NCI-H1092 treated with DMSO at 0.1 percent for 48 hours (cell line): ENCODE data around the gene RMND5A.
"Not testable (repeated sequence)": the region's sequence is repeated elsewhere in the genome, so short reads cannot be mapped to it uniquely, and the experiment has no call there.

Source experiments
- DNase-seq: peaks from one replicate; lab custom pipeline; 2025; lab: John Stamatoyannopoulos, UW

RMND5A gene, protein sequence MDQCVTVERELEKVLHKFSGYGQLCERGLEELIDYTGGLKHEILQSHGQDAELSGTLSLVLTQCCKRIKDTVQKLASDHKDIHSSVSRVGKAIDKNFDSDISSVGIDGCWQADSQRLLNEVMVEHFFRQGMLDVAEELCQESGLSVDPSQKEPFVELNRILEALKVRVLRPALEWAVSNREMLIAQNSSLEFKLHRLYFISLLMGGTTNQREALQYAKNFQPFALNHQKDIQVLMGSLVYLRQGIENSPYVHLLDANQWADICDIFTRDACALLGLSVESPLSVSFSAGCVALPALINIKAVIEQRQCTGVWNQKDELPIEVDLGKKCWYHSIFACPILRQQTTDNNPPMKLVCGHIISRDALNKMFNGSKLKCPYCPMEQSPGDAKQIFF

DNA sequence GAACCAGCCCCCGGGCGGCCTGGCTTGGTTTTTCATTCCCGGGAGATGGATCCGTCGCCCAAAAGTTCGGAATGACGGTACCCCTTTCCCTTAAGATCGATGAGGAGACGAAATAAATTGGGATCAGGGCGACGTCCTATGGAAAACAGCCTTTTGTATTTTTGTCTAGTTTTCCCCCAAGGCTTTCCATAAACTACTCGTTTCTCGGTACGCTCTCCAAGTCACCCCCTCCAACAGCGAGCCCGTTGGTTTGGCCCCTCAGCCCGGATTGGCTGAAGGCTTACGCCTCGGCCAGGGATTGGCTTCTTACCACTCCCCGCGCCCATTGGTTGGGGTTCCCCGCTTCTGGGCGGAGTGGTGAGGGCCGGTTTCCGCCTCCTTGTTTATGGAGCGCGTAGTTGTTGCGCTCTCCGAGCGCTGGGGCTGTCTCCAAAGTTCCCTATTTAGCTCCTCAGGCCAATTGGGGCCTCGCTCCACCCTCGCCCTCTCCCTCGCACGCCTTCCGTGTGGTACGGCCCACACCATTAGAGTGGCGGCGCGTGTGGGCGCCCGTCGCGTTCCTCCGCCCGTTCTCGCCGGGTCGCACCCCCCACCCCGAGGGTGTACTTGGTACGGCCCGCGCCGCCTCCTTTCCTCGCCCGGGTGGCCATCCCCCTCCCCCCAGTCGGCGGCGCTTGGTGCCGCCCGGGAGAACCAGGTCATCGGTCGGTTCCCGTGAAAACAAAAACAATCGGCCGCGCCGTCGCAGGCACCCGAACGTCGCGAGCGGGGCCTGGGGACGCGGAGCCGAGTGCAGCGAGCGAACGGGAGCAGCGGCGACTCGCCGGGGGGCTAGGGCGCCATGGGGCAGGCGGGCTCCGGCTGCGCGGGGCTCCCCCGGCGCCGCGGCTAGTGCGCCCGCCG is at the start of gene RMND5A:
Gene RMND5A (plus strand): TSS at position 655 of the 903 bp plus-strand sequence. CDS start 377 bp downstream, outside the sequence.
- peak; percentile 80 for DNase-seq

DNA sequence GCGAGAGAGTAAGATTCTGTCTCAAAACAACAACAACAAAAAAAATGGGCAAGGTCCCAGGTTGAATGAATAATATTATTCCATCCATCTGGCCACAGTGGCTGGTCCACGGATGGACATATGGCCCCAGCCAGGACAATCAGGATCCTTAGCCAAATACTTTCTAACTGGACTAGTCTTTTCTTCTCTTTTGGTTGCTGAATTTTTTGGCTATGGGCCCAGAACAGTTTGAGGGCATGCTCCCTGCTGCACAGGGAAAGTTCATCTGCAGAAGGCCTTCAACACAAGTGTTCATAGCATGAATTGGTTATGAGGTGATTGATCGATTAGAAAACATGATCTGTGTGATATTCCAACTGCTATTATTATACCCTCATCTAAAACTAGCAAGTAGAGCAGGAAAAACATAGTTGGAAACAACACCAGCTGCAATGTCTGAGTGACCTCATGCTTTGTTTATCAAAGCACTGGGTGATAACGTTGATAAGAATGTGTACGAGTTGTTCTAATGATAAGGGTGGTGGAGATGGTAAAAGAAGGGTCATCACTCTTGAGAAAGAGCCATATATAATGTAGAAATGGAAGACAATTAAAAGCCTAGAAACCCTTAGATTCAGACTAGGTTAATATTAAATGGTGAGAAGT is 48.6 kb upstream of the RMND5A start:
- no peak for DNase-seq

DNA sequence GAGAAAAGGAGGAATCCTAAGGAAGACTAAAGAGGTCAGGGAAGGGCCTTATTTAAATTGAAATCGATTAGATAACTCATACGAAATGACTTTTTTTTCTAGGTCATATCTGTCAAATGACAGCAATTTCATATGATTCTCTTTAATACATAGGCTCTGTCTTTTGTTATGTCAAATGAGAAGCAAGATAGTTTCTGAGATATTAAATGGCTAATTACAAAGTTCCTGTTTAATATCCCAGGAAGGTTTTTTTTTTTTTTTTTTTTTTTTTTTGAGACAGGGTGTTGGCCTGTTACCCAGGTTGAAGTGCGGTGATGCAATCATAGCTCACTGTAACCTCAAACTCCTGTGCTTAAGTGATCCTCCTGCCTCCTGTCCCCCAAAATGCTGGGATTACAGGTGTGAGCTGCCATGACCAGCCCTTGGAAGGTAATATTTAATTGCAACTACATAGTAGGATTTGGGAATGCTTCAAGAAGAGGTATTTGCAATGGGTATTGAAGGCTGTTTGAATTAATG is 48.0 kb upstream of the RMND5A start:
- DNase-seq: no peak

DNA sequence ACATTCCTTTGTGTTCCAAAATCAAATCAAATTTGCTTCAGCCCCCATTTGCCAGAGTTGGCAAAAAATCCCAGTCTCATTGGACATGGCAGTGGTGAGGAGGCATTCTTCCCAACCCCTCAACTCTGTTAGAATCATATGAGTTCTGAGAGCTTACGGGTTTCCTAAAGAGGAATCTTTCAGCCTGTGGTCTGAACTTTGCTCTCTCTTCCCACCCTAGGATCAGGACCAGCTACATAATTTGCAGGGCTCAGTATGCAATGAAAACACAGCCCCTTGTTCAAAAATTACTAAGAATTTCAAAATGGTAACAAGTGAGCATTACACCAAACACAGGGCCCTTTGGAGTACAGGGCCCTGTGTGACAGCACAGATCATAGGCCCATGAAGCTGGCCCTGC is 47.1 kb upstream of the RMND5A start:
- no peak for DNase-seq

DNA sequence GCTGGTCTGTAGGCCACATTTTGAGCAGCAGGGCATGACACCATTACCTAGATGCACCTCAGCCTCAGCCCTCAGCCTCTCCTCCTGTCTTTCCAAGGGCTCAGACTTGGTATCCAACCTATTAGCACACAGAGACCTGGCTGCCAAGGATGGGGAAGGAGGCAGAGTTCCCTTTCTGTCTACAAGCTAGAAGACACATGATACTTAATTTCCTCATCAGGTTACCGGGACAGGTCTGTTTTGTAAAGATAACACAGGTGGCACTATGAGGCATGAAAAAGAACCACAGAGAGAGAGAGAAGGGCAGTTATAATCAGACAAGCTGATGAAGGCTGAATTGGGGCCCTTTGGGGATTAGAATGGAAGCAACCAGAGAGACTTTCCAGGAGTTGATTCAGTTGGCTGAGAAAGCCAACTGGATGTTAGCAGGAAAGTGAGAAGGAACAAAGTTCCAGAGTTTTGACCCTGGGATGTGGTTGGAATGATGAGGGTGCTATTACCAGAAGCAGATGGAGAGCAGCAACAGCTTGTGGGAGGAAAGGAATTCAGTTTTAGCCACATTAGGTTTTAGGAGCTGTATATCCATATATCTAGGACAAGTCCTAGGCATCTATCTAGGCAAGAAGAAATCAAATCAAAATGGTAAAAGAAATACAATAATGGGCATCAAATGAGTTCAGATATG is 46.0 kb upstream of the RMND5A start:
- DNase-seq: no peak

DNA sequence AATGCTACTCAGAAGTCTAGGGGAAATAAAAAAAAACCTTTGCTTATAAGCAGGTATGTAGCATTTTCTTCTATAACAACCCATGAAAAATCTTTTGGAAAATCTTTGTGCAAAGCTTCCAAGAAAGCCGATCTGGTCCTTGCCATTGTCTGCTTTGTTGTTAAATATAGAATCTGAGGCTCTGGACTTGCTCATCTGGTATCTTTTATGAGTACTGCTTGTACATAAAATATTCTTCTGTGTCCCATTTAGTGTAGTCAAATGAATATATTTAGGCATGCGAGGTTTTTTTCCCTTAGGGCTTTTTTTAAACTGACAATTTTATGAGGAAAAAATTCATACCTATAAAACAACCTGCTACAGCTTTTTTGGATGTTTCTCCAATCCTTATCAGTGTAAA is 45.0 kb upstream of the RMND5A start:
- no peak for DNase-seq

DNA sequence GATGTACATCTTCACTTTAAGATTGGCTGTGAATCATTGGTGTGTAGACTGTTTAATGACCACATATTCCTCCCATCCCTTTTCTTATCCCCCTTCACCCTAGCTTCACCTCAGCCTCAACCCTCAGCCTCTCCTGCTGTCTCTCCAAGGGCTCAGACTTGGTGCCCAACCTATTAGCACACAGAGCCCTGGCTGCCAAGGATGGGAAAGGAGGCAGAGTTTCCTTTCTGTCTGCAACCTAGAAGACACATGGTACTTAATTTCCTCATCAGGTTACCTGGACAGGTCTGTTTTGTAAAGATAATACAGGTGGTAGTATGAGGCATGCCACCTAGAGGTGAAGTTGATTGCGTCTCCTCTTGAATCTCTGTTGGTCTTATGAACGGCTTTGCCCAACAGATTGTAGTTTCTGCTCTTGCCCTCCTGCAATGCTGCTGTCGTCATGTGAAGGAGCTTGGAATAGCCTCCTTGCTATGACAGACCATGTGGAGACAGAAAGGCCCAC is 44.5 kb upstream of the RMND5A start:
- DNase-seq: no peak

DNA sequence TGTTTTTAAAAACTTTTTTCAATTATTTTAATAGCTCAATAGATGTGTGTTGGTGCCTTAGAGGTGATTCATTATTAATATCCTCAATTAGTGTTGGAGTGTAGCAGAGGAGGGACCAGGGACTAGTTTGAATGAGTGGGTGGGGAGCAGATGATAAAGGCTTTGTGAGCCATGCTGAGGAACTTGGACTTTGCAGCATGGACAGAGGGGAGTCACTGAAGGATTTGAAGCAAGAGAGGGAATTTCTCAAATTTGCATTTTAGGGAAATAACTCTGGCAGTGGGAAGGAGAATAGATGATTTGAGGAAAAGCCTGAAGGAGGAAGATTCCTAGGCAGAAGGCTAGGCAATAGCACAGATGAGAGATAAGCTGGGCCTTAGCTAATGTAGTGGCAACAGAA is 42.3 kb upstream of the RMND5A start:
- no peak for DNase-seq

DNA sequence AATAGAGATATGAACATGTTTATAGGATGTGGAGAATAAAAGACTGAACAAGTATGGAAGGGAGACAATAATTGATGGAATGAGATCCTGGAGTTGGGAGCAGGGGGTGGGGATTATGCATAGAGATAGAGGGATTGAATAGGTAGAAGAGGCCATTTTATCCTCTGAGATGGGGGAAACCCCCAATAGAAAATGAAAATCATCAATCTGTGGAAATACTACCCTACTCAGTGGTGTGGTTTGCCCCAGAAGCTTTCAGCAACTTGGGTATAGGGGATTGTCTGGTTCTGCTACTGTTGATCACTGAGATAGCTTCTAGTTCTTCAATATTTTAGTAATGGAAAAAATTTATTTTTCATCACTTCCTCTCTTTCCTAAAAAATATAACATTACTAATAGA is 41.1 kb upstream of the RMND5A start:
- DNase-seq: no peak

DNA sequence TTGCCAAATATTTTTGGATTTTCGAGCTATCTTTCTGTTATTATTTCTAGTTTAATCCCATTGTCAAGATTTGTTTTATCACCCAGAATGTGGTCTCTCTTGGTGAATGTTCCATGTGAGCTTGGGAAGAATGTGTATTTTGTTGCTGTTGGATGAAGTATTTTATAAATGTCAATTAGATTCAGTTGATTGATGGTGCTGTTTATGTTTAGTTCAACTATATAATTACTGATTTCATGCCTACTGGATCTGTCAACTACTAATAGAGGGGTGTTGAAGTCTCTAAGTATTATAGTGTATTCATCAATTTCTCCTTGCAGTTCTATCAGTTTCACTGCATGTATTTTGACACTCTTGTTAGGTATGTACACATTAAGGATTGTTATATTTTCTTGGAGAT is 34.7 kb upstream of the RMND5A start:
- no peak for DNase-seq

DNA sequence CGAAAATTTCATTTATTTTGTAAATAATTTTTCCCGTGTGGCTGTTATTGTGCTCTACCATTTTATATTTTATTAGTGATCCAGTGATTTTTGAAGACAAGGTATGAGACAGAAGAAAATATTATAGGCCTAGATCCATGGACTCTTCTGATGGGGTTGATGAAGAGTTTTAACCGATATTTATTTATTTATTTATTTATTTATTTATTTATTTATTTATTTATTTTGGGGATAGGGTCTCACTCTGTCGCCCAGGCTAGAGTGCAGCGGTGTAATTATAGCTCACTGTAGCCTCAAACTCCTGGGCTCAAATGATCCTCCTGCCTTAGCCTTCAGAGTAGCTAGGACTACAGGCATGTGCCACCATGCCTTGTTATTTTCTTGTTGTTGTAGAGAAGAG is 33.6 kb upstream of the RMND5A start:
- DNase-seq: no peak

DNA sequence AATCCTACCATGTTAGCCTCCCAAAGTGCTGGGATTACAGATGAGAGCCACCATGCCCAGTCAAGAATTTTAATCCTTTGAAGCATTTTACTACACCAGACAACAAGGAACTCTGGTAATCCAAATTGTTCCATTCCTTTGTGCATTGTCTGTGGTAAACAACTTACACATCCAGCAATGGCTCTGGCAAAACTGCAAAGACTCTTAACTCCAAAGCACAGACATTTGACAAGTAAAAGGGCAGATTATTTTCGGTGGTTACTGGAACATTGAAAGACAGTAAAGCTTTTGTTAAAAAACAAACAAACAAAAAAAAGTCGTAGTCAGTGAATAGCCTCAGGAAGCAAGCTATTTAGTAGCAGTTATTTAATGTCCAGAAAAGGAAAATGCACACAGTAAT is 33.2 kb upstream of the RMND5A start:
- no peak for DNase-seq

DNA sequence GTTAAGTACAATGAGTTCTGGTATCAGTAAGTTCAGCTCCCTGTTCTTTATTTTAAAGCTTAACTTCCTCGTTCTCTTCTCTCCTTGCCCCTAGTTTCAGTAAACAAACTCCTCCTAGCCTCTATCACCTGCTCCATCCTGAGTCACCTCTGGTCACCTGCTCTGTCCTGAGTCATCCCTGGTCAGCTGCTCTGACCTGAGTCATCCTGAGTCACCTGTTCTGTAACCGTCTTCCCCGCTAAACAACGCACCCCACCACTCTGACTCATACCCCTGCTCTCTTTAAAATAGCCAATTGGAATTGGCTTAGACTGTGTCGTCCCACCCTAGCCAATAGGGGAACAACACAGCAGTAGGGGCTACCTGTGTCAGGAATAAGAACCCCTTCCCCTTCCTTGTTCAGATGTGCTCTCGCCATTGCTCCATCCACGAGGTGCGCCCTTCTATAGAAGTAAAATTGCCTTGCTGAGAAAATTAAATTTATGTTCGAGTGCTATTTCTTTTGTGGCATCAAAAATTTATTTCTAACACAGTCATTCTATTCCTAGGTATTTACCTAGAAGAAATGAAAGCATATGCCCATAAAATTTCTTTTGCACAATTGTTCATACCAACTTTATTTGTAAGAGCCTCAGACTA is 24.9 kb upstream of the RMND5A start:
- DNase-seq: no peak

DNA sequence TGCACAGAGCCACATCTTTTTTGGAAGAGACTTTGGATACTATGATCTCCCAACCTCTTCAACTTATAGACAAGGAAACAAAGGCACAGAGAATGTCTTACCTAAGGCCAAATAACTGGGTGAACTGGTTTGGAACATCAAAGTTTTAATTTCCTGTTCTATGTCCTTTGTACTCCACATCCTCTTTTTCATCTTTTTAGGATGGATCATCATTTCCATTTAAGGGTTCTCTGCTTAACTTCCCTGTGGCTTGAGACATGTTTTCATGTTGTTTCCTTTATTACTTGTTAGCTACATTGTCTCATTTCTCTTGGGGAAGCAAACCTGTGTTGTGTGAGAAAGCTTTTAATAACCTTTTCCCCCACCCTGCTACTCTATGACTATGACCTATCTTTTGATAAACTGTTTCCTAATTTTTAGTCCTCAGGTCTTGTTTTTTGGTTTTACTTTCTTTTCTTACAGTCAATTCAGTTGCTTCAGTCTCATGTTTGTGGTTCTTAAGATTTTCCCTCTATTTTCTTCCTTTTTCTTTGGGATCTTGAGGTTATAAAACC is 22.5 kb upstream of the RMND5A start:
- DNase-seq: no peak

DNA sequence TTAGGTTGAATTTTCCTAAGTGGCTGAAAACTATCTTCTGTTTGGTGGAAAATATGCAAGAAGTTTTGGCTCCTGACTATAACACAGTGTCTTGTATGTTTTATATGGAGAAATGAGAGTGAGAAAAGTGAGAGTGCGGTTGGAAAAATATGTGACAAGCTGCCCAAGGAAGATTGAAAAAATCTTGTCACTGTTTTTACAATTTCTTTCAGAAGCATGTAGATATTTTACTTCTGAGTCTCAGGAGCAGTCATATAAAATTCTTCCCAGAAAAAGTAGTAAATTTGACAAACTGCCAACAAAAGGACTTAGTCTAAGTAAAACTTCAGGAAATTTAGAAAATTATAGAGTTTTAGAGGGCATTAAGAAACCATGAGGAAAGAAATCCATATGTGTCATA is 19.4 kb upstream of the RMND5A start:
- no peak for DNase-seq

DNA sequence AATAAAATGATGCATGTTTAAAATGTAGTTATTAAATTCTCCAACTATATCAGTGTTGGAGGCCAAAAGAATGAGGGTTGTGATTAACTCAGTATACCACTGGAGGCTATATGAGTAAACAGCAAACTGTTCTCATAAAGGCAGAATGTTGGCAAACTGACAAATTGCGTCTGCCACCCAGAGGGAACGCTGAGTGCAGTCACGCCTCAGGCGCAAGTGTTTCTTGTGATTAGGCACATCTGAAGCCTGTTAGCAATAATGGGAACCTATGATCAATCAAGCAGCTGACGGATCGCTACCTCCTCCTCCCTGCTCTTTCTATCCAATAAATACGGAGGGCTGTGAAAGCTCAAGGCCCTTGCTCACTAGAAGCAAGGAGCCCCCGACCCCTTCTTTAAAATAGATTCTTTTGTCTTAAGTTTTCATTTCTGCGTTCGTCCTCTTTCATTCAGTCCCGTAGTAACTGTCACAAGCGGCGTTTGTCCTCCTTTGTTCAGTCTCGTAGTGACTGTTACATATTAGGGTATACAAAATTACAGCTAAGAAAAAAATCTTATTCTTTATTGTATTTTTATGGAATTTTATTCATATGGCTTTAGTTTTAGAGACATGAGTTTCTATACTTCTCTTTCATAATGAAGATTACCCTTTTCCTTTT is 16.3 kb upstream of the RMND5A start:
- DNase-seq: peak; percentile 56

DNA sequence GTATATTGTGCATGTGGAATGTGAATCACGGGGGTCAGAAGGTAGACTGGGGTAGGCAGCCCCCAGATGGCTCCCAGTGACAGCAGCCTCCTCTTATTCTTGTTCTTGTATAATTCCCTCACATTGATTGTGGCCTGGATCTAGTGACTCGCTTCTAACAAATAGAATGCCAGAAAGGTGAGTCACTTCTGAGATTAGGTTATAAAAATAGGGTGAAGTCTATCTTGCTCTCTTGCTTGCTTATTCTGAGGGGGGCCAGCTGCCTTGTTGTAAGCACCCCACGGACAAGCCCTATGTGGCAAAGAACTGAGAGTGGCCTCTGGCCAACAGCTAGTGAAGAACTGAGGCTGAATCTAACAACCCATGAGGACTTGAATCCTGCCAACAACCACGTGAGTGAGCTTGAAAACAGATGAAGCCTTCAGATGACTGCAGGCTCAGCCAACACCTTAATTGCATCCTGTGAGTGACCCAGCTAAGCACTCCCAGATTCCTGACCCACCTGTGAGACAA is 15.6 kb upstream of the RMND5A start:
- no peak for DNase-seq

DNA sequence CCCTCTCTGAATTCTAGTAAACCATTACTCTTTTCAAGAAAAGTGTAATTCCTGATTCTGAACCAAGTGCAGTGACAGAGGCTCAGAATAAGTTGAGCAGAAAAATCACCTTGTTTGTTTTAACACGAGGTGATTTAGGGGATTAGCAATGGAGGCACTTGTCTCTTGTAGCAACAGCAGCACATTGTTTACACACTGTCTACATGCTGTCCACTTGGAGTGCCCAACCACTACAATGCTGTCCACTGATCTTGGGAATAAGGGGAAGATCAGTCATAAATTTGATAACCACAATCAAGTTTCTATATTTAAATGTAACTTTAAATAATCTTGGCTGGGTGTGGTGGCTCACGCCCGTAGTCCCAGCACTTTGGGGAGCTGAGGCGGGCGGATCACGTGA is 13.9 kb upstream of the RMND5A start:
- no peak for DNase-seq

DNA sequence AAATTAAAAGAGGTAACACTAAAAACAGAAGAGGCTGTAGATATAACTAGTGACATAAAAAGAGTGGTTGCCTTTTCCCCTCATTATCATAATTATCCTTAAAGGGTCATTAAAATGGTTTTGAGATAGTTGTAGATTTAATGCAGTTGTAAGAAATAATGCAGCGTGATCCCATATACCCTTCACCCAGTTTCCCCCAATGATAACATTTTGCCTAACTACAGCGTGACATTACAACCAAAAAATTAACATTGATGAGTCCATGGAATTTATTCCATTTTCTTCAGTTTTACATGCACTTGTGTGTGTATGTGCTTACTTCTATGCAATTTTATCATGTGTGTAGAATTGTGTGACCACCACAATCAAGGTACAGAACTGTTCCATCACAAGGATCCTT is 13.2 kb upstream of the RMND5A start:
- DNase-seq: no peak

DNA sequence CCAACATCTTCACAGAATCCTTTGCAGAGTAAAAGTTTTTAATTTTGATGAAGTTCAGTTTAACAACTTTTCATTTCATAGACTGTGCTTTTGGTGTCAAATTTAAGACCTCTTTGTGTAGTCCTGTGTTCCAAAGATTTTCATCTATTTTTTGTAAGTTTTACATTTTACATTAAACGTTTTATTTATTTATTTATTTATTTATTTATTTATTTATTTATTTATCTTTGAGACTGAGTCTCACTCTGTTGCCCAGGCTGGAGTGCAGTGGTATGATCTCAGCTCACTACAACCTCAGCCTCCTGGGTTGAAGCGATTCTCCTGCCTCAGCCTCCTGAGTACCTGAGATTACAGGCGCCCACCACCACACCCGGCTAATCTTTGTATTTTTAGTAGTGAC is 12.0 kb upstream of the RMND5A start:
- DNase-seq: not testable (repeated sequence)
